ENCODE measurements around the gene RPS5.
"Not testable (repeated sequence)": the region's sequence is repeated elsewhere in the genome, so short reads cannot be mapped to it uniquely, and the experiment has no call there.

Gene RPS5

DNA sequence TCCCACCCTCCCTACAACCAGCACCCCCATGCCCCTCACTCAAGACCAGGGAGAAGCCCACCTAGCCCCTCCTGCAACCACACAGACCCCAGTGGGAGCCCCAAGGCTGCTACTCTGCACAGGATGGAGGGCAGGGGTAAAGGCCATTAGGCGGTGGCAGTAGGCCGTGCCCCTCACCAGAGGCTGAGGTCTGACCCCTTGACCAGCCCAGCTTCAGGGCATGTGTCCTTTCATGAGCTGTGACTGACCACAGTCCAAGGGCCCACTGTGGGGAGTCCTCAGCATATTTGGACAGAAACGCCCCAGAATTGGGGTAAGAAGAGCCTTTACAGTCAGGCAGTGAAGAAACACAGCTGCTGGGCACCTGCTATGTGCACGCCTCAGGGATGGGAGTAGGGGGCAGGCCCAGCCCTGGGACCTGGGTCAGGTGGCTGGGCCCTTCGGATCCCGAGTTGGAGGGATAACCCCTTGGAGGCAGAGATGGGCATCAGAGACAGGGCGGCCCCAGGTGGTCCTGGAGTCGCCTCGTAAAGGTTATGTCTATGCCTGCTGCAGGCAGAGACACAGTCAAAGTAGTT, 1.7 kb upstream of the RPS5 start:
- DNase-seq (ENCODE audit: low read depth in 2 of 2): no peak

DNA sequence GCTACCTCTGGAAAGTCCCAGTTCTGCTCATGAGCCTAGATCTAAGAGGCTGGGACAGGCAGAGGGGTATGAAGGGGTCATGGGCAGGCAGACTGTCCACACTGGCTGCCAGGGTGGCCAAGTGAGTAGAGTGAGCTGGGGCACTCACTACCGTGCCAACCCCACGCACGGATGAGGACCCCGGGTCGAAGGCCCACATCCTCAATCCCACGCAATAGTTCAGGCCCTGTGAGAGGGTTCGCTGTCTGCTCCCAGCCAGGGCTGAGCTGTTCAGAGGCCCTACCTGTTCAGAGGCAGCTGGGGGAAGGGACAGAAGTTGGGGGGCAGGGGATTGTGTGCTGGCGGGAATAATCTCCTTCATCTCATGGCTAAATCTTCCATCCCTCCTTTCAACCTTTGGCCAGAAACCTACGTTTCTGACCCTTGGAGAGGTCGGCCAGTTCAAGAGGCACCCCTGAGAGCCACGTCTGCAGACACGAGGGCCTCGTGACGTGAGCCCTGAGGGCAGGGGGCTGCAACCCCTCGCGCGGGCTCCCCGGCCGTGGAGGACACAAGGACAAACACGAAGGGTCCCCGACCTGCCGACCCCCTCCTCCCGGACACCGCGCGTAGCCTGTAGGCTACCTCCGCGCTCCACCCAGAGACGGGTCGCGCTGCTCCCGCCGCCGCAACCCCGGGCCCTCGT, 1.0 kb upstream of the RPS5 start:
- DNase-seq (ENCODE audit: low read depth in 2 of 2): no peak

DNA sequence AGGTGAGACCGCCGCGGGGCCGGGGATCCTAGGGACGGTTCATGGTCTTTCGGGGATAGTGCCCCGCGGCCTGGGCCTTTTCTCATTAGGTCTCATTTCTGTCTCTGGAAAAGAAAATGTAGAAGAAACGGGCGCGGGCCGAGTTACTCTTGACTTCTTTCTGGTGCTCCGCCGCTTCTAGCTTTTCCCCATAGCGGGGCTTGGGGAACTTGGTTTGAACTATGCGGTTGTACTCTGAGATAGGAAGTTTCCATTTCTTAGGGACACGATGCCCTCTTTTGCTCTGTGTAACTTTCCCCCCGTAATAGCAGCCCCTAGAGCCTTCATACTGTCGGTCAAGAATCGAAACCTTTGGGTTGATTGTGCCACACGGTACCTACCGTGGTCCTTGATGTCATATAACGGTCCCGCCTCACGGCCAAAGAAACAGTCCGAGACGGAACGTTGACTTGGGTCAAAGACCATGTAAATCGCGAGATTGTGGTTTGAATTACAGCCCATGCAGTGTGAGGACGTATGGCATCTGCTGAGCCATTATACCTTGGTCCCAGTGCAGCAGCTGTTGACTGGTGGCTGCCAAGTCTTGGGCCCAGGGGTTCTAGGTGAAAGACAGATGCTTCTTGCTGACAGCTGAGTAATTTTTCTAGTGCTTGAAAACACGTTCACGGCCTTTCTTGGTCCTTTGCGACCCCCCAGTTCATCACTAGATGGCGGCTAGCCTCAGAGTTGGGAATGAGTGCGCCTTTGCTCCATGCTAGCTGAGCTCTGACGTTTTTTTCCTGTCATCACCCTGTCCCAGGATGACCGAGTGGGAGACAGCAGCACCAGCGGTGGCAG, 487 bp downstream of the RPS5 start:
- no peak for DNase-seq (ENCODE audit: low read depth in 2 of 2)

DNA sequence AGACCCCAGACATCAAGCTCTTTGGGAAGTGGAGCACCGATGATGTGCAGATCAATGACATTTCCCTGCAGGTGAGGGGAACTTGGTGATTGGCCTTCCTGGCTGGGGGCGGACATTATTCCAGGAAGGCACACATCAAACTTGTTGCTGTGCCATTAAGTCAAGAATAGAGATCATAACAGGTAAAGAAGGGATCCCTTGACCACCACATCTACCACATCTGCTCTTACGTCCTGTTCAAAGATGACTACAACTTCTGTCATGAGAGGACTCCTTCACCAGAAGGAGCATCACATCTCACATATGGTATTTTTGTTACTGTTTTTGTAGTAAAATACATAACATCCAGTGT, 1.1 kb downstream of the RPS5 start:
- no peak for DNase-seq (ENCODE audit: low read depth in 2 of 2)

DNA sequence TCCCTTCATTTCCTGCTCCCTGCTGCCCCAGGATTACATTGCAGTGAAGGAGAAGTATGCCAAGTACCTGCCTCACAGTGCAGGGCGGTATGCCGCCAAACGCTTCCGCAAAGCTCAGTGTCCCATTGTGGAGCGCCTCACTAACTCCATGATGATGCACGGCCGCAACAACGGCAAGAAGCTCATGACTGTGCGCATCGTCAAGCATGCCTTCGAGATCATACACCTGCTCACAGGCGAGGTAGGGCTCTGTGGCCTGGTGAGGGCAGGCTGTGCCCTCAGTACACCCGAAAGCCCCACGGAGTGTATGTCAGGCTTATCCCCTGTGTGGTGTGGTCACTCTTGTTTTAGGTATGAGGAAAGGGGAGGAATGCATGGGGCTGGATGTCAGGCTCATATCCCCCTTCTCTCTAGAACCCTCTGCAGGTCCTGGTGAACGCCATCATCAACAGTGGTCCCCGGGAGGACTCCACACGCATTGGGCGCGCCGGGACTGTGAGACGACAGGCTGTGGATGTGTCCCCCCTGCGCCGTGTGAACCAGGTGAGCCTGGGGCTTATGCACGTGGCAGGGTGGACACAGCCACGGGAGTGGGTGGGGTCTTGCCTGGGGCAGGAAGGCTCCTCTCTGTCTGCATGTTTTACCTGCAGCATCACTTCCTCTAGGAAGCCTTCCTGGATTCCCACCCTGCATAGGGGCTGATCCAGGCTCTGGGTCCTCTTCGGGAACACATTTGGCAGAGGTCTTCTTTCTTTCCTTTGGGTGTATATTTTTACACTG, 6.1 kb downstream of the RPS5 start:
- no peak for DNase-seq (ENCODE audit: low read depth in 2 of 2)

DNA sequence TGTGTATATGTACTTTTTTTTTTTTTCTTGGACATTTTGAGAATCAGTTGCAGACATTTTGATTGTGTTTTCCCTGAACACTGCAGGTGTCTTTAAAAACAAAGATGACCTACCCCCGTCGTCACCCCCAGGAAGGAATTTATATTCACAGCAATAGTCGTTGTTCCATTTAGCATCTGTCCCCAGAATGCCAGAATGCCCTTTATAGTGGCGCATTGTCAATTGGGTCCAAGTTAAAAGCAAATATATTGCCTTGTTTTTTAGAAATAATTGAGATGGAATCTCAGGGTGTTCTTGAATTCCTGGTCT, 6.6 kb downstream of the RPS5 start:
- DNase-seq (ENCODE audit: low read depth in 2 of 2): no peak

DNA sequence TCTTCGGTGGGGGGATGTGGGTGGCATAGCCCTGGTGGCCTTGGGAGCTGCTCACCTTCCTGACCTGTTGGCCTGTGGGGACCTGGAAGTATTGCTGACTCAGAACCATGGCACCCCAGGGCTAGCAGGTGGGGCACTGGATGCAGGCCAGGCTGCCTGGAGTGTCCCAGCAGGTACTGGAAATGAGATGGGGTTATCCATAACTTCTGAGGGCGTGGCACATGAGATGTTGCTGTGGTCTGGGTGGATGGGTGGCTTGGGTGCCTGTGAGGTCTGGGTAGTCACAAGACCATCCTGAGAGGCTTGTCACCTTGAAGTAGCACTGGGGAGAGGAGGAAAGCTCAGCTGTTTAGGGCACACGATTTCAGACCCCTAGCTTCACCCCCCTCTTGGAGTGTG, 7.8 kb downstream of the RPS5 start:
- no peak for DNase-seq (ENCODE audit: low read depth in 2 of 2)

DNA sequence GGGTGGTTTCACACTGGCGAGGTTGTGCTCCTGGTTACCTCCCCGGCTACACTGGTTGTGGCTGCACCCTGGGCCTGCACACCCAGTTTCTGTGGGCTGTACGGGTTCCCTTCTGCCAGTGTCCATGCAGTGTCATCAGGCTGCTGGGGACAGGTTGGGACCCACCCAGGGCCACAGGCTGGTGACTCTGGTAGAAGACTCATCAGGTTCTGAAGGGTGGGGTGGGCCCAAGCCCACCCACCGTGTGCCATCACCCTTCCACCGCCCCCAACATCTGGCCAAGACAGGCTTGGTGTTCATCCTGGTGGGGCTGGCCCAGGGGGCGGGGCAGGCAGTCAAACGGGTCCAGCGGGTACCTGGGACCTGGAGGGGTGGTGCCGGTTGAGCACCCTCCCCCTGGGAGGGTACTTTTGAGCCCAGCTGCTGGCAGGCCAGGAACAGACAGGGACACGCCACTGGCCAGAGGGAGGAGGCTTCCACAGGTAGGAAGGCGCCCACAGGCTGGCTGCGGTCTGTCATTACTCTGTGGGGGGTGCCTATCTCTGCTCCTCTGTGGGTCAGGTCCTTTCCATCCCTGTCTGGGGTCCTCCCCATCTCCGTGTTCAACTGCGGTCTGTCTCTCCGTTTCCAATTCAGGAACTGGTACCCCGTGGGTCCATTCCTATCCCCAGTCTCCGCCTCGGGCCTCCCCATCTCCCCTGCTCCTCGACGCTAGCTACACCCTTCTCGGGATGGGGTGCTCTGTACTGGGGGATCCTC, 8.3 kb downstream of the RPS5 start, which contains the start of gene RNF225:
Gene RNF225 (plus strand): TSS at position 437 of the 759 bp plus-strand sequence. CDS start 434 bp downstream, outside the sequence.
- no peak for DNase-seq (ENCODE audit: low read depth in 2 of 2)

DNA sequence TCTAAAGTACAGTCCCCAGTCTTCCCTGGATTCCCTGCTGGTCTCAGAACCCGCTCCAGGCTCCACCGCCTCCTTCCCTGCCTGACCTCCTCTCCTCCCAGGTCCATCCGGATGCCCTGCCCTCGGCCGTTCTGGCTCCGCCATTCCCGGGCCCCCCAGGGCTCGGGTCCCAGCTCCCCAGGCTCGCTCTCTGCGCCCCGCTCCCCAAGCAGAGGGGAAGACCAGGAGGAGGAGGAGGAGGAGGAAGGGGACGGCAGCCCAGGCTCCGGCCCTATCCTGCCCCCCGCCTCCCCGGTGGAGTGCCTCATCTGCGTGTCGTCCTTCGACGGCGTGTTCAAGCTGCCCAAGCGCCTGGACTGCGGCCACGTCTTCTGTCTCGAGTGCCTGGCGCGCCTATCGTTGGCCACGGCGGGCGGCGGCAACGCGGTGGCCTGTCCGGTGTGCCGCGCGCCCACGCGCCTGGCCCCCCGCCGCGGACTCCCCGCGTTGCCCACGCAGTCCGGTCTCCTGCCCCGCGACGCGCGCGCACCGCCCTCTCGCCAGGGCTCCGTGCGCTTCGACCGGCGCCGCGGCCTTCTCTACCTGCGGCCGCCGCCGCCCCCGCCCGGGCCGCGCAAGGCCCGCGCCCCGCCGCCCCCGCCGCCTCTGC, 9.0 kb downstream of the RPS5 start:
- DNase-seq (ENCODE audit: low read depth in 2 of 2): no peak

DNA sequence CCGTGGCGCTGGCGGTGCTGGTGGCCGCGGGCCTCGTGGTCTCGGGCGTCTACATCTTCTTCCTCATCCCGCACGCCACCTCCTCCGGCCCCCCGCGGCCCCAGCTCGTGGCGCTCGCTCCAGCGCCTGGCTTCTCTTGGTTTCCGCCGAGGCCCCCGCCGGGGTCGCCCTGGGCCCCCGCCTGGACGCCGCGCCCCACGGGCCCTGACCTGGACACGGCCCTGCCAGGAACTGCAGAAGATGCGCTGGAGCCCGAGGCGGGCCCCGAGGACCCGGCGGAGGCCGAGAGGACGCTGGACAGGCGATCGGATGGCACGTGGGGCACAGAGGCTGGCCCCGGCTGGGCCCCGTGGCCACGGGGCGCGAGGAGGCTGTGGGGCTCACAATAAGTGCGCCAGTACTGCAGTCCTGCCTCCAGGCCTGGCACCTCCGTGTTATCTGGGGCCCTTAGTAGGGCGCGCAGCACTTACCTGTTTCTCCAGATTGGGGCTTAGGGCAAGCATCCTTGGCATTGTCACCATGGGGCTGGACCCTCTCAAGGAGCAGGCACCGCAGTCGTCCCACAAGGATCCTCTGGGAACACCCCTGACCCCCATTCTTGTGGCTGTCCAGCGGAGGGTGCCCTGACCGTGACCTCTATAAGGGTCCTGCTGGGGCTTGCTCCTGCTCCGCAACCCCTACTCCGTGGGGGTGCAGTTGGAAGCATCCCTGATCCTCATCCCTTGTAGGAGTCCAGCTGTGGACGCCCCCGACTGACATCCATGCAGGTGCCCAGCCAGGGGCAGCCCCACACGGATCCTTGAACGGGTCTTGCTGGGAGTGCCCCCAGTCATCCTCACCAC, 9.8 kb downstream of the RPS5 start:
- DNase-seq (ENCODE audit: low read depth in 2 of 2): no peak

DNA sequence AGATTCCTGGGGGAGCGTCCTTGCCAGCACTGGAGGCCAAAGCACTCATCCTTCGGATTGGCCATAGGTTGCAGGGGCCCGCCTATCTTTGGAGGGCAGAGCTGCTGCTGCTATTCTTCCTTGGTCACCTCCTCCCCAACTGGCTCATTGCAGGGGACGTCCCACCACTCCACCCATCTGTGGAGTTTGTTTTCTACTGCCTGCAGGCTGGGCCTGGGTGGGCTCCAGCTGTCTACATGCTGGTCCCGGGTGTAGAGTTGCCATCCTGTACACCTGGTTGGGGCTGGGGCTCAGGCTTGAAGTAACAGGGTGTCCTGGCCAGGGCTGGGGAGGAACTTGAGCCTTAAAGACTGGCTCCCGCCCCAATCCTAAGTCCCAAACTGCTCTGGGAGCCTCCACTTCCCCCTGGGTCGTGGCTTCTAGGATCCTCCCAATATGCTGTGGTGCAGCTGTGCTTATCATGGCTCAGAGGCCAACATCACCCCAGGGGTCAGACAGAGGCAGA, 10.5 kb downstream of the RPS5 start:
- DNase-seq (ENCODE audit: low read depth in 2 of 2): no peak

DNA sequence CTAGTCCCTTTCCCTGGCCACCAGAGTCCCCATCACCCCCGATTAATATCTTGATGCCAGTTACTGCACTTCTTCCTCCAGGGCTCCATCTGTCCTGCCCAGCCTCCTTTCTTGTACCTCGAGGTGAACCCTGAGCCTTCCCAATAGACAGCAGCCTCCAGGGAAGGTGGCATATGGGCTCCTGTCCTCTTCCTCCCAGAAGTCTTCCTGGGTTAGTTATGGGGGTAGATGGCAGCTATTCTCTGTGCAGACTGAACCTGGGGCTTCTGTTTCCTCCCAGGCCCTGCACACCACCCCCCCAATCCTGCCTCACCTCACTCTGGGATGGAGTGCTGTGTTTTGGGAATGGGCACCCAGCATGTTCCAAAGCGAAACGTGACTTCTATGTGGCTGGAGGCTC, 11.0 kb downstream of the RPS5 start:
- DNase-seq (ENCODE audit: low read depth in 2 of 2): no peak

DNA sequence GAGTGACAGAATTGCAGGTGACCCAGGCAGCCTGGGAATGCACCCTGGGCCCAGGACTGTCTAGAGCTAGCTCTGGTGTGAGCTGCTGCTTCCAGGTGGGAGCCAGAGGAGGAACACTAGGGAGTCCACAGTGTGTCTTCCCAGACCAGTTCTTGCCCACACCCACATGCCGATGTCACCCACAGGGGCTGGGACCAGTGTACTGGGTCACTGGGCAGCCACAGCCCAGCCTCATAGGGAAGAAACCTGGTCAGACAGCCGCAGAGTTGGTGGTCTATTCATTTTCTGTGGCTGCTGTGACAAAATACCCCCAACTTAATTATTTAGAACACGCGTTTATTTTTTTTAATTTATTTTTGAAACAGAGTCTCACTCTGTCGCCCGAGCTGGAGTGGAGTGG, 11.5 kb downstream of the RPS5 start:
- DNase-seq (ENCODE audit: low read depth in 2 of 2): no peak

DNA sequence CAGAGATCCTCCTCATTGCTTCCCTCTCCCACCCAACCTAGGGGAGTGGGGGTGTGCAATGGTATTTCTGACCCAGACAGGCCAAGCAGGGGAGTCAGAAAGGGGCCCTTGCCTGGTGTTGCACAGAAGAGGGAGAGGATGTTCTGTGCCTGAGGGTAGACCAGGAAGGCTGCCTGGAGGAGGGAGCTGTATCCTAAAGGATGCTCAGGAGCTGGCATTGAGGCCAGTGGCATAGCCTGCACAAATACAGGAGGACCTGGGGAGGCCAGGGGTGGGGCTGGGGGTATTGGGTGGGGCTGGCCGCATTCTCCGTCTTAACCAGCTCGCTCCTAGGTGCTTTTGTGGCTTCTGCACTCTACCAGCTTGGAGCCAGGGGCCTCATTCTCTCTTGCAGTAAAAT, 12.8 kb downstream of the RPS5 start:
- no peak for DNase-seq (ENCODE audit: low read depth in 2 of 2)

DNA sequence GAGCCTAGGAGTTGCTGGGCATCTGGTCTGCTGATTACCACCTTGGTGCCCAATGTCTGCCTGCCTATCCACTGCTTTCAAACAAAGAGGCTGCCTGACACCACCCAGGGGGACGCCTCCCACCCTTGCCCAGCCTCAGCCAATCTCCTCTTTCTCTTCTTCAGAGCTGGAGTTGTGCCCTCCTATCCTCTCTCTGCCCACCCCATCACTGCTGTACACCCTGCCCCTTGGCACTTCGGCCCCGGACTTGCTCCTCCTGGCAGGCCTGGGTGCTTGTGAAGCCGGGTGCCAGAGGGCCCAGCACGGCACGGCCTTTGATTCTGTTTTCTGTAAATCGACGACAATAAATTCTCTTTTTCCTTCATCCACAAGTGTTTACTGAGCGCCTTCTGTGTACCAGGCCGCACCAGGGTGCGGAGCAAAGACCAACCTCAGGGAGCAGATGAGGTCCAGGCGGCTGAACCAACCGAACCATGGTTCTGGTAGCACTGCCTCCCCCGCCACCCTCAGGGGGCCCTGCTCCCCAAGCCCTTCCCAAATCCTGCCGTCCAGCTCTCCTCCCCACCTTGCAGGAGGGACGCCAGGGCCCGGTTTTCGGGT, 13.3 kb downstream of the RPS5 start:
- DNase-seq (ENCODE audit: low read depth in 2 of 2): no peak

DNA sequence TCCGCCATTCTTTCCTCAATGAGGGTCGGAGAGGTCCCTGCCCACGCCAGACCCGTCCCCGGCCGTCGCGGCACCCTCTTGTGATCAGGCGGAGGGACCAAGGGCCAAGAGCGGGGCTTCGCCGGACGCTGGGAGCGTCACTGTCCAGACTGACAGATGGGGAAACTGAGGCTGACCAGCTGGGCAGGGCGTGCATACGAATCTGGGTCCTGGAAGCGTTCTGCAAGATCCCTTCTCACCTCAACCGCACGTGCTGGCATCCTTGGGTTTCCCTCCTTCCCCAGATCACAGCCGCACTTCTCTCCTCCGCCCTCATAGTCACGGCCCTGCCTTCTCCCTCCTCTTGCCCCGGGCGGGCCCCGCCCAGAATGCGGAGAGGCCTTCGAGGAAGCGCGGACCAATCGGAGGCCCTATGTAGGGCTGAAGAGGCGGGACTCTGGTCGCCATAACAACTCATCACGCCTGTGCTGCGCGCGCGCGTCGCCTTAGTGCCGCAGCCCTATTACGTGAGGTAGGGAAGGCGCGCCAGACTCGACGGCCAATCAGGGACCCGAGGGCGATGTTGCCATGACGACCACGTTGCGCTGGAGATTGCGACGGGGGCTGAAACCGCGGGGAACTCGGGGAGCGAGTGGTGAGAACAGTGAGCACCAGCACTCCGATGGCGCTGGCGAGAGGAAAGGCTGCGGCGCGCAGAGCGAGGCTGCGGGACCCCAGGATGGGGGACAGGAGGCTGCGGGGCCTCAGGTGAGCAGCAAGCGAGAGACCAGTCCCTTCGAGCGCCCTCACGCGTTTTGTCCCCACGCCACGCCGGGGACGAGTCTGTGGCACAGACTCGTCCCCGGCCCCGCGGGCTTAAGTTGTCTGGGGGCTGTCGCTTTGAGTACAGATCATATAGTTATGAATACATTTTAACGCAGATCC, 14.1 kb downstream of the RPS5 start:
- peak; percentile 98 for DNase-seq (ENCODE audit: low read depth in 2 of 2)

DNA sequence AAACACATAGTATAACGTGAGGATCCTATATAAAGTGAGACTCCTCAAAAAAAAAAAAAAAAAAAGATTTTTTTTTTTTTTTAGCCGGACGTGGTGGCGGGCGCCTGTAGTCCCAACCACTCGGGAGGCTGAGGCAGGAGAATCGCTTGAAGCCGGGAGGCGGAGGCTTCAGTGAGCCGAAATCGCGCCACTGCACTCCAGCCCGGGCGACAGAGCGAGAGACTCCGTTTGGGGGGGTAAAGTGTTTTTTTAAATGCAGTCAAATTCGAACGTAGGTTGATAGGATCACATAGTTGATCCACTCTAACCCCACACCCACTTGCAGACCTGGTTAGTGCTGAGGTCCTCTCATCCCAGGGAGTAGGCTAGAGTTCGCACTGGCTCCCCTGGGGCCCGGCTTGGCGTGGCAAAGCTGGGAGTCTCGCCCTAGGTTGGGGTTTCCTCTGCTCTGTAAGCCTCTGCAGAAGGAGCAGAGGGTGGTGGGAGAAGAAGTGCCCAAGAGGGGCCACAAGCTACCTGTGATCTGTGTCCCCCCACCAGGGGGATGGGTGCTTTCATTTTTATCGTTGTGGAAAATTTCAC, 14.9 kb downstream of the RPS5 start:
- DNase-seq (ENCODE audit: low read depth in 2 of 2): no peak

DNA sequence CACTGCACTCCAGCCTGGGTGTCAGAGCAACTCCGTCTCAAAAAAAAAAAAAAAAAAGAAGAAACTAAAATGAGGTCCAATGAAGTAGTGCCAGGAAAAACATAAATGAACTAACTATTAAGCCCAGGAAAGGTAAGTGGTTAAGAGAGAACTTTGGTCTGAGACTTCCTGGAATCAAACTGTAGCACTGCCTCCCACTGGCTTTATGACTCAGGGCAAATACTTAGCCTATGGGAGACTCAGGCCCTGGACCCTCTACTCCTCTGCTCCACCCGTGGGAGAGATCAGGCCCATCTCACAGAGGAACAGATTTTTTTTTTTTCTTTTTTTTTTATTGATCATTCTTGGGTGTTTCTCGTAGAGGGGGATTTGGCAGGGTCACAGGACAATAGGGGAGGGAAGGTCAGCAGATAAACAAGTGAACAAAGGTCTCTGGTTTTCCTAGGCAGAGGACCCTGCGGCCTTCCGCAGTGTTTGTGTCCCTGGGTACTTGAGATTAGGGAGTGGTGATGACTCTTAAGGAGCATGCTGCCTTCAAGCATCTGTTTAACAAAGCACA, 16.9 kb downstream of the RPS5 start:
- not testable (repeated sequence) for DNase-seq (ENCODE audit: low read depth in 2 of 2)
